GM23338 (cell line): ENCODE data around the gene GPR39. TPM values are rescaled to one million over a fixed set of nuclear protein-coding genes. Genes with fewer than 3 reads are reported as not detected.

Source experiments
- ATAC-seq: fragments of 200-7000 bp; cut with Tn5 transposase; 3 replicates; pipeline ENCODE4 v1.9.1; 2020
- DNase-seq: peaks from one replicate; pipeline ENCODE4 v3.0.0-alpha.2; 2015; ENCODE audit warnings: low spot score
- H2AFZ ChIP-seq: fragments of 200-600 bp; sonication (generic); 2 replicates; pipeline ENCODE4 v1.8.0; 2016; ENCODE audit warnings: antibody characterized with exemption, mild to moderate bottlenecking, moderate library complexity
- H3F3A ChIP-seq: fragments of 200-600 bp; sonication (generic); replicated peaks from 2 replicates; pipeline ENCODE4 v1.8.0; 2017; ENCODE audit warnings: antibody characterized with exemption, mixed run types, low read depth
- H3K27ac ChIP-seq: fragments of 200-600 bp; sonication (generic); 2 replicates; pipeline ENCODE4 v1.6.1; 2016; ENCODE audit warnings: low read depth
- H3K27me3 ChIP-seq: fragments of 200-600 bp; sonication (generic); 2 replicates; pipeline ENCODE4 v1.8.0; 2016; ENCODE audit warnings: mild to moderate bottlenecking, mixed run types, moderate library complexity; ENCODE audit not compliant: insufficient read depth
- H3K36me3 ChIP-seq: fragments of 200-600 bp; sonication (generic); 2 replicates; pipeline ENCODE4 v1.8.0; 2016; ENCODE audit warnings: mild to moderate bottlenecking; ENCODE audit not compliant: insufficient read depth
- H3K4me1 ChIP-seq: fragments of 200-600 bp; sonication (generic); 2 replicates; pipeline ENCODE4 v1.8.0; 2016; ENCODE audit warnings: mild to moderate bottlenecking, moderate library complexity; ENCODE audit not compliant: insufficient read depth
- H3K4me2 ChIP-seq: fragments of 200-600 bp; sonication (generic); 2 replicates; pipeline ENCODE4 v1.7.1; 2017; ENCODE audit warnings: mixed run types
- H3K4me3 ChIP-seq: fragments of 200-600 bp; sonication (generic); 2 replicates; pipeline ENCODE4 v1.6.1; 2016; ENCODE audit warnings: mixed run types
- H3K79me2 ChIP-seq: fragments of 200-600 bp; sonication (generic); replicated peaks from 2 replicates; pipeline ENCODE4 v1.8.0; 2017; ENCODE audit warnings: mild to moderate bottlenecking; ENCODE audit not compliant: insufficient read depth
- H3K9me2 ChIP-seq: fragments of 200-600 bp; sonication (generic); 2 replicates; pipeline ENCODE4 v1.8.0; 2017; ENCODE audit not compliant: insufficient read depth
- H4K20me1 ChIP-seq: fragments of 200-600 bp; sonication (generic); replicated peaks from 2 replicates; pipeline ENCODE4 v1.8.0; 2017; ENCODE audit warnings: mild to moderate bottlenecking; ENCODE audit not compliant: insufficient read depth
- H3K27ac Mint-ChIP-seq: 2 replicates; pipeline ENCODE4 v1.8.0; 2020; ENCODE audit warnings: inconsistent platforms, mild to moderate bottlenecking, moderate library complexity, mixed read lengths
- H3K27me3 Mint-ChIP-seq: 3 replicates; pipeline ENCODE4 v1.8.0; 2022; ENCODE audit warnings: low read depth, mild to moderate bottlenecking, moderate library complexity, mixed read lengths, inconsistent platforms; ENCODE audit not compliant: insufficient read depth, poor library complexity
- H3K36me3 Mint-ChIP-seq: 3 replicates; pipeline ENCODE4 v1.8.0; 2021; ENCODE audit warnings: low read depth, mild to moderate bottlenecking, inconsistent platforms, moderate library complexity, mixed read lengths
- H3K4me1 Mint-ChIP-seq: 3 replicates; pipeline ENCODE4 v1.8.0; 2020; ENCODE audit warnings: mild to moderate bottlenecking, inconsistent platforms, mixed read lengths
- H3K4me3 Mint-ChIP-seq: 3 replicates; pipeline ENCODE4 v1.8.0; 2021; ENCODE audit warnings: moderate library complexity, mild to moderate bottlenecking, inconsistent platforms, mixed read lengths
- H3K9me3 Mint-ChIP-seq: 3 replicates; pipeline ENCODE4 v1.8.0; 2020; ENCODE audit warnings: moderate library complexity, mild to moderate bottlenecking, inconsistent platforms, mixed read lengths
- CREB1 ChIP-seq: fragments of 250-450 bp; sonication (Bioruptor Pico); IDR thresholded peaks from 2 replicates; pipeline ENCODE4 v1.5.0; 2020; ENCODE audit warnings: low read depth, mild to moderate bottlenecking, moderate library complexity
- ETS1 ChIP-seq: IDR thresholded peaks from 2 replicates; pipeline ENCODE4 v1.6.1; 2016; ENCODE audit warnings: antibody characterized with exemption
- EZH2 ChIP-seq: fragments of 200-600 bp; sonication (generic); IDR thresholded peaks from one replicate; pipeline ENCODE4 v1.8.0; 2017; ENCODE audit warnings: antibody characterized with exemption, mild to moderate bottlenecking, low read depth; ENCODE audit not compliant: unreplicated experiment
- POLR2AphosphoS5 ChIP-seq: IDR thresholded peaks from 2 replicates; pipeline ENCODE4 v1.6.1; 2016; ENCODE audit warnings: antibody characterized with exemption, low read depth
- REST ChIP-seq: IDR thresholded peaks from one replicate; pipeline ENCODE4 v1.6.1; 2018; ENCODE audit warnings: antibody characterized with exemption; ENCODE audit not compliant: unreplicated experiment
- polyA plus RNA-seq: library from polyadenylated mRNA; unstranded; fragments of >200 nt; fragmentation: Nextera tagmentation; extraction: Ambion mirVana; gene quantifications from 2 replicates; pipeline ENCODE4 v1.2.1, GENCODE V29; 2016
- total RNA-seq: library from RNA; depleted of rRNA; stranded (reverse); fragments of >200 nt; shearing (Covaris generic); gene quantifications from 2 replicates; pipeline ENCODE4 v1.2.3, GENCODE V29; 2014
- TF ChIP-seq, protein P1 (sequence below), 2 experiments: fragments of 200-600 bp in 1 of 2; sonication (generic) in 1 of 2; conservative IDR thresholded peaks; 2 replicates each; pipeline versions ENCODE4 v1.5.1 to v1.6.1; 2016 to 2017; ENCODE audit warnings: antibody characterized with exemption in 2 of 2, low read depth in 2 of 2, mild to moderate bottlenecking in 2 of 2, moderate library complexity in 1 of 2

Gene GPR39
- total and polyA plus RNA-seq, 2 experiments from 2014 or later: 0.55 to 1.9 TPM

GRCh38 chr2:132654968-132655367 is 238.4 kb downstream of the GPR39 start:
- ATAC-seq (no peak), DNase-seq (no peak)
- no peaks in the 10 kb centered on the region for H3K36me3 Mint-ChIP-seq
- H3K79me2 ChIP-seq: no peaks in the 10 kb centered on the region
- H3K4me1 Mint-ChIP-seq: peaks cover 19% of the 10 kb centered on the region
- no peak overlapping the region for H3K4me3 Mint-ChIP-seq
- H3K27me3 Mint-ChIP-seq: peaks cover 8% of the 10 kb centered on the region
- H3K27ac Mint-ChIP-seq: no peak overlapping the region
- H3K9me3 Mint-ChIP-seq: no peaks in the 10 kb centered on the region
- H3K4me1 ChIP-seq: peaks cover 22% of the 10 kb centered on the region
- H3K9me2 ChIP-seq: no peaks in the 10 kb centered on the region; the same call in 1 of the 2 replicates
- no peaks in the 10 kb centered on the region for H3K27me3 ChIP-seq
- H4K20me1 ChIP-seq: no peaks in the 10 kb centered on the region
- no peak overlapping the region for H3K27ac ChIP-seq
- no peak overlapping the region for H3K4me3 ChIP-seq
- H2AFZ ChIP-seq: no peak overlapping the region
- no peaks in the 10 kb centered on the region for H3K36me3 ChIP-seq
- H3F3A ChIP-seq: no peaks in the 10 kb centered on the region
- TF ChIP-seq REST (no peak), POLR2AphosphoS5 (no peak), EZH2 (no peak), CREB1 (CRISPR knock-in tag) (no peak), ETS1 (no peak)
- no peak overlapping the region for H3K4me2 ChIP-seq

DNA sequence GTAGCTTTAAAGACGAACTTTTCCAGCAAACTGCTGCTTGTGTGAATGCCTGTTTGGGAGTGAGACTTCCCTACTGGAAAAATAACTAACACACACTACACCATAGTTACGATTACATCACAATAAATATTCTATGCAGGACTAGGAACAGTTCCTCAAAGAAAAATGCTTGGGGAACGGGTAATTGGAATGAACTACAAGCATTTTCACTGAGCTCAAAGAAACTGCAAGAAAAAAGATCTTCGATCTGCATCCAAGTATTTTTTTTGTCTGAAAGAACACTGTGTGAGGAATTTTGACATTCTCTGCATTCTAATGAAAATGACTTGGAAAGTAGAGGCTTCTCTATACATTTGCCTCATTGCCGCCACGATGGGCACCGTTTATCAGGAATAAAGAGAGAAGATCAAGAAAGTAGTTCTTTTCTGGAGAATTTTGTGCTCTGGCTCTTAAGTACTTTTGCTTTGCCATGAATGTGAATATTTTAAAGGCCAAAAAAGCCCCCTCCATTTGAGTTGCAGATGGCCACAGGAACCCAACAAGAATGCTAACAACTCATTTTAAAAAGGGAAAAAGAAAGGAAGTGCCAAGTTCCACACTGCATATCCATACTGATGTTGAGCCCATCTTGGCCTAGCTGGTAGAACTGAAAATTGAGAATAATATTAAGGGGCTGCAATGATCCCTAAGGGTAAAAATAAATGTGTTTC is 239.8 kb downstream of the GPR39 start:
- H3K27me3 ChIP-seq: no peaks in the 10 kb centered on the region
- no peaks in the 10 kb centered on the region for H3K9me3 Mint-ChIP-seq
- peak overlapping the region; percentile 0; the same call in 1 of the 2 replicates for H3K4me2 ChIP-seq
- H3K36me3 Mint-ChIP-seq: no peaks in the 10 kb centered on the region
- H2AFZ ChIP-seq: no peak overlapping the region
- peak overlapping the region; percentile 33; the same call in 1 of the 2 replicates for H3K27ac Mint-ChIP-seq
- H3K9me2 ChIP-seq: peaks cover 8% of the 10 kb centered on the region; the same call in 1 of the 2 replicates
- H3K27ac ChIP-seq: peak overlapping the region; percentile 67
- H4K20me1 ChIP-seq: no peaks in the 10 kb centered on the region
- no peak for ATAC-seq
- H3K4me1 Mint-ChIP-seq: peaks cover 19% of the 10 kb centered on the region
- H3F3A ChIP-seq: no peaks in the 10 kb centered on the region
- peaks cover 5% of the 10 kb centered on the region for H3K27me3 Mint-ChIP-seq
- H3K4me1 ChIP-seq: peaks cover 22% of the 10 kb centered on the region
- peak; percentile 40 for DNase-seq
- no peak overlapping the region for H3K4me3 Mint-ChIP-seq
- no peaks in the 10 kb centered on the region for H3K36me3 ChIP-seq
- H3K4me3 ChIP-seq: no peak overlapping the region
- no peaks in the 10 kb centered on the region for H3K79me2 ChIP-seq
- TF ChIP-seq, protein P1, sequence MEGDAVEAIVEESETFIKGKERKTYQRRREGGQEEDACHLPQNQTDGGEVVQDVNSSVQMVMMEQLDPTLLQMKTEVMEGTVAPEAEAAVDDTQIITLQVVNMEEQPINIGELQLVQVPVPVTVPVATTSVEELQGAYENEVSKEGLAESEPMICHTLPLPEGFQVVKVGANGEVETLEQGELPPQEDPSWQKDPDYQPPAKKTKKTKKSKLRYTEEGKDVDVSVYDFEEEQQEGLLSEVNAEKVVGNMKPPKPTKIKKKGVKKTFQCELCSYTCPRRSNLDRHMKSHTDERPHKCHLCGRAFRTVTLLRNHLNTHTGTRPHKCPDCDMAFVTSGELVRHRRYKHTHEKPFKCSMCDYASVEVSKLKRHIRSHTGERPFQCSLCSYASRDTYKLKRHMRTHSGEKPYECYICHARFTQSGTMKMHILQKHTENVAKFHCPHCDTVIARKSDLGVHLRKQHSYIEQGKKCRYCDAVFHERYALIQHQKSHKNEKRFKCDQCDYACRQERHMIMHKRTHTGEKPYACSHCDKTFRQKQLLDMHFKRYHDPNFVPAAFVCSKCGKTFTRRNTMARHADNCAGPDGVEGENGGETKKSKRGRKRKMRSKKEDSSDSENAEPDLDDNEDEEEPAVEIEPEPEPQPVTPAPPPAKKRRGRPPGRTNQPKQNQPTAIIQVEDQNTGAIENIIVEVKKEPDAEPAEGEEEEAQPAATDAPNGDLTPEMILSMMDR (conservative IDR thresholded peaks at IDR 0.05; ENCODE audit: low read depth in 2 of 2): no peak
- TF ChIP-seq CREB1 (CRISPR knock-in tag) (no peak), REST (no peak)
